ENCODE measurements around the gene EFCAB9. TPM values are rescaled to one million over a fixed set of nuclear protein-coding genes. Genes with fewer than 3 reads are reported as not detected.
"Not testable (repeated sequence)": the region's sequence is repeated elsewhere in the genome, so short reads cannot be mapped to it uniquely, and the experiment has no call there.

The EFCAB9 gene
- total and polyA plus RNA-seq, 4 donors, result not detected

- peaks cover 26% of the 10 kb centered on the region for H3K36me3 ChIP-seq (ENCODE audit: control insufficient read depth, insufficient read depth, low read length)
- H3K9me3 ChIP-seq (ENCODE audit: control insufficient read depth, insufficient read depth, low read length), result no peaks in the 10 kb centered on the region
- H3K4me3 ChIP-seq (ENCODE audit: low read depth, low read length), result no peak overlapping the region
- no peak for DNase-seq (ENCODE audit: low read depth in 4 of 6, low spot score in 6 of 6)
- H3K27me3 ChIP-seq (ENCODE audit: control insufficient read depth, insufficient read depth, low read length), result no peaks in the 10 kb centered on the region
- H3K4me1 ChIP-seq (ENCODE audit: control insufficient read depth, insufficient read depth, low read length), result peaks cover 32% of the 10 kb centered on the region
- no peak overlapping the region for H3K27ac ChIP-seq (ENCODE audit: low read depth, low read length)
- 81% methylated on average over 15 of the region's 16 CpGs for WGBS (ENCODE audit: insufficient coverage)
These were observed 43.2 kb upstream of the EFCAB9 start for GRCh38 chr5:172150514-172151425.

GRCh38 chr5:172151661-172152210 is 42.2 kb upstream of the EFCAB9 start:
- 93% methylated on average over 9 of the region's 10 CpGs for WGBS (ENCODE audit: insufficient coverage)
- Histone ChIP-seq H3K27me3 (ENCODE audit: control insufficient read depth, insufficient read depth, low read length) (no peaks in the 10 kb centered on the region), H3K4me3 (ENCODE audit: low read depth, low read length) (no peak overlapping the region), H3K27ac (ENCODE audit: low read depth, low read length) (no peak overlapping the region), H3K36me3 (ENCODE audit: control insufficient read depth, insufficient read depth, low read length) (peaks cover 31% of the 10 kb centered on the region), H3K9me3 (ENCODE audit: control insufficient read depth, insufficient read depth, low read length) (no peaks in the 10 kb centered on the region), H3K4me1 (ENCODE audit: control insufficient read depth, insufficient read depth, low read length) (peaks cover 23% of the 10 kb centered on the region)
- DNase-seq (ENCODE audit: low read depth in 4 of 6, low spot score in 6 of 6), result no peak

- Histone ChIP-seq H3K36me3 (ENCODE audit: control insufficient read depth, insufficient read depth, low read length) (peaks cover 22% of the 10 kb centered on the region), H3K27me3 (ENCODE audit: control insufficient read depth, insufficient read depth, low read length) (no peaks in the 10 kb centered on the region), H3K4me1 (ENCODE audit: control insufficient read depth, insufficient read depth, low read length) (peaks cover 12% of the 10 kb centered on the region), H3K4me3 (ENCODE audit: low read depth, low read length) (no peak overlapping the region), H3K9me3 (ENCODE audit: control insufficient read depth, insufficient read depth, low read length) (no peaks in the 10 kb centered on the region), H3K27ac (ENCODE audit: low read depth, low read length) (no peak overlapping the region)
- 94% methylated on average over 3 of the region's 3 CpGs for WGBS (ENCODE audit: insufficient coverage)
- no peak for DNase-seq (ENCODE audit: low read depth in 4 of 6, low spot score in 6 of 6)
These were observed 40.3 kb upstream of the EFCAB9 start for GRCh38 chr5:172153695-172154094.

GRCh38 chr5:172155101-172155500 is 38.9 kb upstream of the EFCAB9 start:
- H3K36me3 ChIP-seq (ENCODE audit: control insufficient read depth, insufficient read depth, low read length), result peaks cover 19% of the 10 kb centered on the region
- not testable (repeated sequence) for H3K4me3 ChIP-seq (ENCODE audit: low read depth, low read length); H3K27ac ChIP-seq (ENCODE audit: low read depth, low read length); H3K27me3 ChIP-seq (ENCODE audit: control insufficient read depth, insufficient read depth, low read length); H3K9me3 ChIP-seq (ENCODE audit: control insufficient read depth, insufficient read depth, low read length); DNase-seq (ENCODE audit: low read depth in 4 of 6, low spot score in 6 of 6); H3K4me1 ChIP-seq (ENCODE audit: control insufficient read depth, insufficient read depth, low read length)
- 94% methylated on average over 3 of the region's 9 CpGs for WGBS (ENCODE audit: insufficient coverage)

- peaks cover 7% of the 10 kb centered on the region for H3K4me1 ChIP-seq (ENCODE audit: control insufficient read depth, insufficient read depth, low read length)
- no peaks in the 10 kb centered on the region for H3K27me3 ChIP-seq (ENCODE audit: control insufficient read depth, insufficient read depth, low read length)
- no peak overlapping the region for H3K4me3 ChIP-seq (ENCODE audit: low read depth, low read length)
- no peak for DNase-seq (ENCODE audit: low read depth in 4 of 6, low spot score in 6 of 6)
- 88% methylated on average over 8 of the region's 13 CpGs for WGBS (ENCODE audit: insufficient coverage)
- H3K27ac ChIP-seq (ENCODE audit: low read depth, low read length), result no peak overlapping the region
- peaks cover 19% of the 10 kb centered on the region for H3K36me3 ChIP-seq (ENCODE audit: control insufficient read depth, insufficient read depth, low read length)
- H3K9me3 ChIP-seq (ENCODE audit: control insufficient read depth, insufficient read depth, low read length), result no peaks in the 10 kb centered on the region
These were observed 37.4 kb upstream of the EFCAB9 start for GRCh38 chr5:172156541-172156994.

- peaks cover 31% of the 10 kb centered on the region for H3K4me1 ChIP-seq (ENCODE audit: control insufficient read depth, insufficient read depth, low read length)
- 94% methylated on average over 6 of the region's 8 CpGs for WGBS (ENCODE audit: insufficient coverage)
- H3K4me3 ChIP-seq (ENCODE audit: low read depth, low read length), result no peak overlapping the region
- no peaks in the 10 kb centered on the region for H3K27me3 ChIP-seq (ENCODE audit: control insufficient read depth, insufficient read depth, low read length)
- peaks cover 15% of the 10 kb centered on the region for H3K36me3 ChIP-seq (ENCODE audit: control insufficient read depth, insufficient read depth, low read length)
- no peak for DNase-seq (ENCODE audit: low read depth in 4 of 6, low spot score in 6 of 6)
- no peak overlapping the region for H3K27ac ChIP-seq (ENCODE audit: low read depth, low read length)
- H3K9me3 ChIP-seq (ENCODE audit: control insufficient read depth, insufficient read depth, low read length), result no peaks in the 10 kb centered on the region
These were observed 35.0 kb upstream of the EFCAB9 start for GRCh38 chr5:172159016-172159415.

- WGBS (ENCODE audit: insufficient coverage), result 94% methylated on average over 6 of the region's 9 CpGs
- peaks cover 41% of the 10 kb centered on the region for H3K4me1 ChIP-seq (ENCODE audit: control insufficient read depth, insufficient read depth, low read length)
- H3K27me3 ChIP-seq (ENCODE audit: control insufficient read depth, insufficient read depth, low read length), result no peaks in the 10 kb centered on the region
- no peak overlapping the region for H3K27ac ChIP-seq (ENCODE audit: low read depth, low read length)
- H3K4me3 ChIP-seq (ENCODE audit: low read depth, low read length), result no peak overlapping the region
- H3K36me3 ChIP-seq (ENCODE audit: control insufficient read depth, insufficient read depth, low read length), result peaks cover 11% of the 10 kb centered on the region
- H3K9me3 ChIP-seq (ENCODE audit: control insufficient read depth, insufficient read depth, low read length), result no peaks in the 10 kb centered on the region
- no peak for DNase-seq (ENCODE audit: low read depth in 4 of 6, low spot score in 6 of 6)
These were observed 33.5 kb upstream of the EFCAB9 start for GRCh38 chr5:172160506-172160905.

- Histone ChIP-seq H3K4me3 (ENCODE audit: low read depth, low read length) (no peak overlapping the region), H3K9me3 (ENCODE audit: control insufficient read depth, insufficient read depth, low read length) (no peaks in the 10 kb centered on the region), H3K27ac (ENCODE audit: low read depth, low read length) (peak overlapping the region; percentile 92), H3K4me1 (ENCODE audit: control insufficient read depth, insufficient read depth, low read length) (peaks cover 53% of the 10 kb centered on the region), H3K27me3 (ENCODE audit: control insufficient read depth, insufficient read depth, low read length) (no peaks in the 10 kb centered on the region), H3K36me3 (ENCODE audit: control insufficient read depth, insufficient read depth, low read length) (no peaks in the 10 kb centered on the region)
- WGBS (ENCODE audit: insufficient coverage), result 83% methylated on average over 4 of the region's 5 CpGs
- DNase-seq (ENCODE audit: low read depth in 4 of 6, low spot score in 6 of 6), result peak in 2 of 6 donors; percentile 65 to 66
These were observed 31.5 kb upstream of the EFCAB9 start for GRCh38 chr5:172162323-172162986.

- DNase-seq (ENCODE audit: low read depth in 4 of 6, low spot score in 6 of 6), result no peak
- peaks cover 55% of the 10 kb centered on the region for H3K4me1 ChIP-seq (ENCODE audit: control insufficient read depth, insufficient read depth, low read length)
- no peaks in the 10 kb centered on the region for H3K36me3 ChIP-seq (ENCODE audit: control insufficient read depth, insufficient read depth, low read length)
- no peaks in the 10 kb centered on the region for H3K9me3 ChIP-seq (ENCODE audit: control insufficient read depth, insufficient read depth, low read length)
- H3K27ac ChIP-seq (ENCODE audit: low read depth, low read length), result peak overlapping the region; percentile 92
- no peaks in the 10 kb centered on the region for H3K27me3 ChIP-seq (ENCODE audit: control insufficient read depth, insufficient read depth, low read length)
- WGBS (ENCODE audit: insufficient coverage), result 7% methylated on average over 2 of the region's 5 CpGs
- H3K4me3 ChIP-seq (ENCODE audit: low read depth, low read length), result no peak overlapping the region
These were observed 31.0 kb upstream of the EFCAB9 start for GRCh38 chr5:172162987-172163343.
